Measurements from ENCODE around the gene TPP1. TPM values are rescaled to one million over a fixed set of nuclear protein-coding genes. Genes with fewer than 3 reads are reported as not detected.

Gene TPP1
- total RNA-seq, 6 experiments from 2014 or later = 62.5 to 159 (median 81.0) TPM

DNA sequence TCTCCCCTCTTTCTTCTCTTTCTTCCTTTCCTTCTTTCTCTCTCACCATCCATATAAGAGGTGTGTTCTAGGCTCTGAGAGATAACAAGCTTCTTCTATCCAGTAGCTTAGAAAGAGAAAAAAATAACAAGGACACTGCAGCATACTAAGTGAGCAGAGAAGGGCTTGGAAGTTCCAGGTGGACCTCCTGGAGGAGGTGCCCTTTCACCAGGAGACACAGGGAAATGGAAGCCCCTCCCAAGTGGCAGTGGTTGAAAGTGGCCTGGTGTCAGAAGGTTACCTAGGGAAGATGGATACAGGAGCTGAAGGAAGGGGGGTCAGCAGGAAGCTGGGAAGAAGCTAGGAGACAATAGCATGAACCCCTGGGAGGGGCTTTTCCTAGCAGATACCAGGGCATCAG lies 30.9 kb upstream of the TPP1 start:
- H3K27ac ChIP-seq = no peak overlapping the region
- TF ChIP-seq POLR2A (IDR thresholded peaks at IDR 0.05) = no peak
- TF ChIP-seq, protein P1, sequence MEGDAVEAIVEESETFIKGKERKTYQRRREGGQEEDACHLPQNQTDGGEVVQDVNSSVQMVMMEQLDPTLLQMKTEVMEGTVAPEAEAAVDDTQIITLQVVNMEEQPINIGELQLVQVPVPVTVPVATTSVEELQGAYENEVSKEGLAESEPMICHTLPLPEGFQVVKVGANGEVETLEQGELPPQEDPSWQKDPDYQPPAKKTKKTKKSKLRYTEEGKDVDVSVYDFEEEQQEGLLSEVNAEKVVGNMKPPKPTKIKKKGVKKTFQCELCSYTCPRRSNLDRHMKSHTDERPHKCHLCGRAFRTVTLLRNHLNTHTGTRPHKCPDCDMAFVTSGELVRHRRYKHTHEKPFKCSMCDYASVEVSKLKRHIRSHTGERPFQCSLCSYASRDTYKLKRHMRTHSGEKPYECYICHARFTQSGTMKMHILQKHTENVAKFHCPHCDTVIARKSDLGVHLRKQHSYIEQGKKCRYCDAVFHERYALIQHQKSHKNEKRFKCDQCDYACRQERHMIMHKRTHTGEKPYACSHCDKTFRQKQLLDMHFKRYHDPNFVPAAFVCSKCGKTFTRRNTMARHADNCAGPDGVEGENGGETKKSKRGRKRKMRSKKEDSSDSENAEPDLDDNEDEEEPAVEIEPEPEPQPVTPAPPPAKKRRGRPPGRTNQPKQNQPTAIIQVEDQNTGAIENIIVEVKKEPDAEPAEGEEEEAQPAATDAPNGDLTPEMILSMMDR (IDR thresholded peaks at IDR 0.05) = no peak
- no peaks in the 10 kb centered on the region for H3K27me3 ChIP-seq
- intact Hi-C loops (cut with DNase I) = no loop called here
- DNase-seq (no peak), ATAC-seq (no peak)
- no peaks in the 10 kb centered on the region for H3K9me3 ChIP-seq
- no peak overlapping the region for H3K4me3 ChIP-seq
- no peaks in the 10 kb centered on the region for H3K4me1 ChIP-seq
- H3K36me3 ChIP-seq = no peaks in the 10 kb centered on the region

DNA sequence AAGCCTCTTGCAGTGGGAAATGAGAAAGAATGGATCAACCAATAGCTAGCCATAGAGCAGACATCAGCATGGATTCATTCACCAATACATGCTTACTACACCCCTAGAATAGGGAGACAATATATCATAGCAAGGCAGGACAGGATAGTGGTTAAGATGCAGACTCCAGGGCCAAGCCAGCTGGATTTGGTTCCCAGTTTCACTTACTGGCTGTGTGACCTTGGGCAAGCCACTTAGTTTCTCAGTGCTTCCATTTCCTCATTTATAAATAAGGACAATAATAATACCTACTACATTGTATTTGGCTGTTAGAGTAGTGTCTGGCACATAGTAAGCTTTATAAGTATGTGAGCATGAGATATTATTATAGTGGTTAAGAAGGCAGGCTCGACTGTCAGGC lies 29.3 kb upstream of the TPP1 start:
- no peak for TF ChIP-seq POLR2A (IDR thresholded peaks at IDR 0.05)
- TF ChIP-seq, protein P1 (IDR thresholded peaks at IDR 0.05) = no peak
- no peak overlapping the region for H3K4me3 ChIP-seq
- no peaks in the 10 kb centered on the region for H3K4me1 ChIP-seq
- peak in 2 of 4 donors; percentile 9 to 28 for ATAC-seq
- intact Hi-C loops (cut with DNase I) = no loop called here
- H3K27ac ChIP-seq = no peak overlapping the region
- no peaks in the 10 kb centered on the region for H3K36me3 ChIP-seq
- H3K9me3 ChIP-seq = no peaks in the 10 kb centered on the region
- no peaks in the 10 kb centered on the region for H3K27me3 ChIP-seq
- 43% methylated on average over 1 of the region's 1 CpG for WGBS (ENCODE audit: insufficient coverage, low coverage, low lambda C conversion rate, missing lambda C conversion rate)
- no peak for DNase-seq

DNA sequence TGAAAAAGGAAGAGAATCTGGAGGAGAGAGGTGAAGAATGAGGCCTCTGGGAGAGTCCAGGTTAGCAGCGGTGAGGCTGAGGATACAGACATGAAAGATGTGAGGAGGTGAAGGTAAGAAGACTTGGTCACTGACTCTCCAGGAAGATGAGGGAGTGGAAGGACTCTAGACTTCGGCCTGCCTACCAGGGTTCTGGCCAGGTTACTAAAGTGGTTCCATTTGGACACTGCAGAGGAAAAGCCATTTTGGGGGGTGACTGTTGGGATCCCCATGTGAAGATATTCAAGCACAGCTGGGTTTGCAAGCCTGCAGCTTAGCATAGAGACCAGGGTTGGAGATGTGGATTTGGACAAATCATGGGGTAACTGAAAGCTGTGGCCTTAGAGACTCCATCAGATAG lies 28.6 kb upstream of the TPP1 start:
- ATAC-seq (no peak), DNase-seq (no peak)
- no peak overlapping the region for H3K4me3 ChIP-seq
- H3K36me3 ChIP-seq = no peaks in the 10 kb centered on the region
- no peak for TF ChIP-seq POLR2A (IDR thresholded peaks at IDR 0.05)
- TF ChIP-seq, protein P1 (IDR thresholded peaks at IDR 0.05) = no peak
- 94% methylated on average over 2 of the region's 2 CpGs for WGBS (ENCODE audit: insufficient coverage, low coverage, low lambda C conversion rate, missing lambda C conversion rate)
- H3K27ac ChIP-seq = peak overlapping the region in 2 of 3 donors; percentile 36 to 49
- no peaks in the 10 kb centered on the region for H3K27me3 ChIP-seq
- H3K4me1 ChIP-seq = no peaks in the 10 kb centered on the region
- H3K9me3 ChIP-seq = no peaks in the 10 kb centered on the region
- intact Hi-C loops (cut with DNase I) = no loop called here

DNA sequence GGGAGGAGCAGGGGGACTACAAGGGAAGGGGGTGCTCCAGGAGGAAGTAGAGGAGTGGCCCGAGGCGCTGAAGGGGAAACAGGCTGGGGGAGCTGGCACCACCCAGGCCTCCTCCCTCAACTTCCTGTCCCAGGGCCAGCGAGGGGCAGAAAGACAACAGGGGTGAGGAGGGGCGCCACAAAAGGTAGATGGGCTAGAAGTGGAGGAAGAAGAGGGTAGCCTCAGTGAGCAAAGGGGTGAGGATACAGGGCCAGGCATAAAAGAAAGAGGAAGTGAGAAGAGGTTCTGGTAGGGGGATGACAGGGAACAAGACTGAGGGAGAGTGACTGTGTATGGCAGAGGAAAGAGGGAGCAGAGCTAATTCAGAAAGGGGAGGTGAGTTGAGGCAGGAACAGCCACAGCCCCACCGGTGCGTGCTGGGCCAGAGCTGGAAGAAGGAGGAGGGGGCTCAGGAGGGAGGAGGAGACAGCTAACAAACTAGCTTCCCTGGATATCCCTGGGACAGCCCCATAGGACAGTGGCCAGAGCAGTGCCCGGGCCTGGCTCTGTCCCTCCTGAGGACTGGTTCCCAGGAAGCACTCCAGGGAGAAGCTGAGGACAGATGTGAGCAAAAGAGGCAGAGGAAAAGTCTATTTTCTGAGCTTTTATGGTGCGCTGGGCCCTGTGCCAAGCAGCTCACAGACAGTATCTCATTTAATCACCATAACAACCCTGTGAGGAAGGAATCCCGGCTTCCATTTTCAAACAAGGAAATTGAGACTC lies 27.9 kb upstream of the TPP1 start:
- H3K4me3 ChIP-seq = no peak overlapping the region
- peak; percentile 44 to 54 (median 48) for ATAC-seq
- no peaks in the 10 kb centered on the region for H3K4me1 ChIP-seq
- no peaks in the 10 kb centered on the region for H3K27me3 ChIP-seq
- peak in 1 of 3 donors; percentile 59 for DNase-seq
- no peaks in the 10 kb centered on the region for H3K9me3 ChIP-seq
- peak overlapping the region; percentile 36 to 69 (median 49) for H3K27ac ChIP-seq
- no peak for TF ChIP-seq POLR2A (IDR thresholded peaks at IDR 0.05)
- TF ChIP-seq, protein P1 (IDR thresholded peaks at IDR 0.05) = no peak
- intact Hi-C loops (cut with DNase I) = no loop called here
- no peaks in the 10 kb centered on the region for H3K36me3 ChIP-seq
- 19% methylated on average over 7 of the region's 9 CpGs for WGBS (ENCODE audit: insufficient coverage, low coverage, low lambda C conversion rate, missing lambda C conversion rate)
